Cerebellar cortex (tissue), 1 donor: ENCODE measurements around the gene CGB3.
A peak's percentile ranks its signal among the peaks of the same experiment; 100 is the strongest.
"Not testable (repeated sequence)": the region's sequence is repeated elsewhere in the genome, so short reads cannot be mapped to it uniquely, and the experiment has no call there.

Source experiments
- DNase-seq: peaks from one replicate; pipeline ENCODE4 v3.0.0-alpha.2; 2015; ENCODE audit warnings: low spot score

CGB3 gene

DNA sequence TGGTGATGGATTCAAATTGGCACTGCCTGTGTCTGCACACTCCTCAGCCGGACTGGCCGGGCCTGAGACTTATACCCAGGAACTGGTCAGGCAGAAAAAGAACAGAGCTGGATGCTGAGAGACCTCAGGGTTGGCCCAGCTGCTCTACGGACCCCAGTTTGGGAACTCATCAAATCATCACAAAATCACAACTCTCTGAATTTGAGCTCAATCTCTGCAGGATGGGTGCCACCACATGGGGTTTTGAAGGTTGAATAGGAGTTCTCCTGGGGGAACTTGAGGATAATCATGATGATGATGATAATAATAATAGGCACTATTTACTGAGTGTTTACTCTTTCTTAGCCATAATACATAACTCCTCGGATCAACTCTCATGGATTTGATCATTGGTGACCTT is 18.5 kb upstream of the CGB3 start:
- DNase-seq = not testable (repeated sequence)

DNA sequence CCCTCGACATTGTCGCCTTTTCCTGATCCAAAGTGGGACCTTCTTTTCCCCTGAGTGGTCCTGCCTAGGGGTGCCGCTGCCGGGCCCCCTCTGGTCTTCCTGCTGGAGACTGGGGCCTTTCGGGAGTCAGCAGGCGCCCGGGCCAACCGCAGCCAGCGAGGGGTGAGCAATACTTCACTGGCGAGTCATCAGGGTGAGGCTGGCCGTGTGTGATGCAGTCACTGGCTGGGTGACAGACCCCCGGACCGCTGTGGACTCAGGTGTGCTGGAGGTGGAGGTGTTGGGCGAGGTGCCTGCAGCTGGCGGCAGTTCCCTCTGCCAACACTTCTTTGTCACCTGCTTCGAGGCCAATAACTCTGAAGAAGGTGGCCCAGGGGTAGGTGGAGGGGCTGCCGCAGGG is 18.0 kb upstream of the CGB3 start:
- no peak for DNase-seq

DNA sequence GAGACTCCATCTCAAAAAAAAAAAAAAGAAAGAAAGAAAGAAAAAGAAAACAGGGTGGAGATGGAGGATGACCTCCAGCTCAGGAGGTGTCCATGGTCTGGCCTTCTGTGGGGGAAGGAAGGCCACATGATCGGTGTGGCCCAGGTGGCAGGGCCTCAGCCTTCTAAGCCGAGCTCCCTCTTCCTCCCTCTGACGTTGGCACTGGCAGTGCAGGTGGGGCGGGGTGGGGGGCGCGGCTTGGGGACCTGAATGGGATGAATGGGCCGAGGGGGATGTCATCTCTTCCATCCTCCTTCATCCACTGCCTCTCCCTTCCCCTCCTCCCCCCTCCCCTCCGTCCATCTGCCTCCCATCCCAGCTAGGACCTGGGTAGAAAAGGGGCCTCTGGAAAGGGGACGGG is 15.6 kb upstream of the CGB3 start:
- not testable (repeated sequence) for DNase-seq

DNA sequence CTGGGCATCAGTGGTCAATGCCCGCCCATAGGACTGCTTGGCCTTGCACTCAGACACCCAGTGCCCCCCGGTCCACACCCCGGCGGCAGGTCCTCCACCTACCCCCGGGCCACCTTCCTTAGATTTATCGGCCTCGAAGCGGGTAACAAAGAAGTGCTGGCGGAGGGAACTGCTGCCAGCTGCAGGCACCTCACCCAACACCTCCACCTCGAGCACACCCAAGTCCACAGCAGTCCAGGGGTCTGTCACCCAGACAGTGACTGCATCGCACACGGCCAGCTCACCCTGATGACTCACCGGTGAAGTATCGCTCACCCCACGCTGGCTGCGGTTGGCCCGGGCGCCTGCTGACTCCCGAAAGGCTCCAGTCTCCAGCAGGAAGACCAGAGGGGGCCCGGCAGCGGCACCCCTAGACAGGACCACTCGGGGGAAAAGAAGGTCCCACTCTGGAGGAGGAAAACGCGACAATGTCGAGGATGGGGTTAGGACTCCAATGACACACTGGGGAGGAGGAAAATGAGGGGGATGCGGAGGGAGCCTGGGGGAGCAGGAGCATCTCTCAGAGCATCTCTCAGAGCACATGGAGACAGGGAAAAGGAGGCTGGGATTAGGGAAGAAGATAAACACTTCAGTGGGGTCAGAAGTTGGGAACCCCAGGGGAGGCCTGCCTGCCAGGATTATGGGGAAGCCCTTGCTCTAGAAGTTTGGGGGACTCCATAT is 14.6 kb upstream of the CGB3 start:
- DNase-seq = not testable (repeated sequence)

DNA sequence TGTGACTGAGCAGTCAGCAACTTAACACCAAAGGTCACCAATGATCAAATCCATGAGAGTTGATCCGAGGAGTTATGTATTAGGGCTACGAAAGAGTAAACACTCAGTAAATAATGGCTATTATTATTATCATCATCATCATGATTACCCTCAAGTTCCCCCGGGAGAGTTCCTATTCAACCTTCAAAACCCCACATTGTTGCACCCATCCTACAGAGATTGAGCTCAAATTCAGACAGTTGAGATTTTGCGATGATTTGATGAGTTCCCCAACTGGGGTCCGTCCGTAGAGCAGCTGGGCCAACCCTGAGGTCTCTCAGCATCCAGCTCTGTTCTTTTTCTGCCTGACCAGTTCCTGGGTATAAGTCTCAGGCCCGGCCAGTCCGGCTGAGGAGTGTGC is 14.0 kb upstream of the CGB3 start:
- DNase-seq = not testable (repeated sequence)

DNA sequence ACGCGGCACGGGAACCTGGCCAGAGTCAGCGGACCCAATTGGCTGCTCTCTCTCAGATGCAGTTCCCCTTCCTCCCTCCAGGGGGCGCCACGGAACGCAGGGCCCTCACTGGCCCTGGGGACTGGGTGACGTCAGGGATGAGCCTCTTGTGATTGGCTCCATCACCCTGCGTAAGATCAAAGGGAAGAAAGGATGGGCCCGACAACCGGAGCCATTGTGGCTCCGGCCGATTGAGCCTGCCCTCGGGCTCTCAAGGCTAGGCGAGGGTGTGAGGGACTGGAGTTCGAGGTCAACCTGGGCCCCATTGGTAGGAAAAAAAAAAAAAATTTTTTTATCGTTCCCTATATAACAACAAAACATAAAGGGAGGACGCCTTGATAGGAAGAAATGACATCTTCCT is 12.7 kb upstream of the CGB3 start, which contains the start of gene CGB1:
CGB1 (minus strand) TSS at position 81 of the 400 bp plus-strand sequence. CDS start 184 bp downstream, outside the sequence.
- DNase-seq = not testable (repeated sequence)

DNA sequence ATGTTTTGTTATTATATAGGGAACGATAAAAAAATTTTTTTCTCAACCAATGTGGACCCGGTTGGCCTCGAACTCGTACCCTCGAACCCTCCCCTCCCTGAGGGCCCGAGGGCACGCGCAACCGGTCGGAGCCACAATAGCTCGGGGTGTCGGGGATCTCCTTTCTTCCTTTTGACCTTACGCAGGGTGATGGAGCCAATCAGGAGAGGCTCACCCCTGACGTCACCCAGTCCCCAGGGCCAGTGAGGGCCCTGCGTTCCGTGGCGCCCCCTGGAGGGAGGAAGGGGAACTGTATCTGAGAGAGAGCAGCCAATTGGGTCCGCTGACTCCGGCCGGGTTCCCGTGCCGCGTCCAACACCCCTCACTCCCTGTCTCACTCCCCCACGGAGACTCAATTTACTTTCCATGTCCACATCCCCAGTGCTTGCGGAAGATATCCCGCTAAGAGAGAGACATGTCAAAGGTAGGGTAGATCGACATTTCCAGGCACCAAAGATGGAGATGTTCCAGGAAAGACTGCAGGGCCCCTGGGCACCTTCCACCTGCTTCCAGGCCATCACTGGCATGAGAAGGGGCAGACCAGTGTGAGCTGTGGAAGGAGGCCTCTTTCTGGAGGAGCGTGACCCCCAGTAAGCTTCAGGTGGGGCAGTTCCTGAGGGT is 7.6 kb upstream of the CGB3 start, which contains the start of gene CGB2:
CGB2 (plus strand) TSS at position 249 of the 660 bp plus-strand sequence; CDS start at position 455, 206 bp downstream.
- not testable (repeated sequence) for DNase-seq

DNA sequence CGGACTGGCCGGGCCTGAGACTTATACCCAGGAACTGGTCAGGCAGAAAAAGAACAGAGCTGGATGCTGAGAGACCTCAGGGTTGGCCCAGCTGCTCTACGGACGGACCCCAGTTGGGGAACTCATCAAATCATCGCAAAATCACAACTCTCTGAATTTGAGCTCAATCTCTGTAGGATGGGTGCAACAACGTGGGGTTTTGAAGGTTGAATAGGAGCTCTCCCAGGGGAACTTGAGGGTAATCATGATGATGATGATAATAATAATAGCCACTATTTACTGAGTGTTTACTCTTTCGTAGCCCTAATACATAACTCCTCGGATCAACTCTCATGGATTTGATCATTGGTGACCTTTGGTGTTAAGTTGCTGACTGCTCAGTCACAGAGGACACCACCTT is 6.2 kb upstream of the CGB3 start:
- not testable (repeated sequence) for DNase-seq

DNA sequence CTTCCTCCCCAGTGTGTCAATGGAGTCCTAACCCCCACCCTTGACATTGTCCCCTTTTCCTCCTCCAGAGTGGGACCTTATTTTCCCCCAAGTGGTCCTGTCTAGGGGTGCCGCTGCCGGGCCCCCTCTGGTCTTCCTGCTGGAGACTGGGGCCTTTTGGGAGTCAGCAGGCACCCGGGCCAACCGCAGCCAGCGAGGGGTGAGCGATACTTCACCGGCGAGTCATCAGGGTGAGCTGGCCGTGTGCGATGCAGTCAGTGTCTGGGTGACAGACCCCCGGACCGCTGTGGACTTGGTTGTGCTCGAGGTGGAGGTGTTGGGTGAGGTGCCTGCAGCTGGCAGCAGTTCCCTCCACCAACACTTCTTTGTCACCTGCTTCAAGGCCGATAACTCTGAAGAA is 5.6 kb upstream of the CGB3 start:
- DNase-seq = not testable (repeated sequence)

DNA sequence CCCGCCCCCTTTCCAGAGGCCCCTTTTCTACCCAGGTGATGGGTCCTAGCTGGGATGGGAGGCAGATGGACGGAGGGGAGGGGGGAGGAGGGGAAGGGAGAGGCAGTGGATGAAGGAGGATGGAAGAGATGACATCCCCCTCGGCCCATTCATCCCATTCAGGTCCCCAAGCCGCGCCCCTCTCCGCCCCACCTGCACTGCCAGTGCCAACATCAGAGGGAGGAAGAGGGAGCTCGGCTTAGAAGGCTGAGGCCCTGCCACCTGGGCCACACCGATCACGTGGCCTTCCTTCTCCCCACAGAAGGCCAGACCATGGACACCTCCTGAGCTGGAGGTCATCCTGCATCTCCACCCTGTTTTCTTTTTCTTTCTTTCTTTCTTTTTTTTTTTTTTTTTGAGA is 4.6 kb upstream of the CGB3 start:
- DNase-seq = not testable (repeated sequence)

DNA sequence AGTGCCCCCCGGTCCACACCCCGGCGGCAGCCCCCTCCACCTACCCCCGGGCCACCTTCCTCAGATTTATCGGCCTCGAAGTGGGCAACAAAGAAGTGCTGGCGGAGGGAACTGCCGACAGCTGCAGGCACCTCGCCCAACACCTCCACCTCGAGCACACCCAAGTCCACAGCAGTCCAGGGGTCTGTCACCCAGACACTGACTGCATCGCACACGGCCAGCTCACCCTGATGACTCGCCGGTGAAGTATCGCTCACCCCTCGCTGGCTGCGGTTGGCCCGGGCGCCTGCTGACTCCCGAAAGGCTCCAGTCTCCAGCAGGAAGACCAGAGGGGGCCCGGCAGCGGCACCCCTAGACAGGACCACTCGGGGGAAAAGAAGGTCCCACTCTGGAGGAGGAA is 1.5 kb upstream of the CGB3 start:
- not testable (repeated sequence) for DNase-seq

DNA sequence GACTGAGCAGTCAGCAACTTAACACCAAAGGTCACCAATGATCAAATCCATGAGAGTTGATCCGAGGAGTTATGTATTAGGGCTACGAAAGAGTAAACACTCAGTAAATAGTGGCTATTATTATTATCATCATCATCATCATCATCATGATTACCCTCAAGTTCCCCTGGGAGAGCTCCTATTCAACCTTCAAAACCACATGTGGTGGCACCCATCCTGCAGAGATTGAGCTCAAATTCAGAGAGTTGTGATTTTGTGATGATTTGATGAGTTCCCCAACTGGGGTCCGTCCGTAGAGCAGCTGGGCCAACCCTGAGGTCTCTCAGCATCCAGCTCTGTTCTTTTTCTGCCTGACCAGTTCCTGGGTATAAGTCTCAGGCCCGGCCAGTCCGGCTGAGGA is 955 bp upstream of the CGB3 start:
- not testable (repeated sequence) for DNase-seq

DNA sequence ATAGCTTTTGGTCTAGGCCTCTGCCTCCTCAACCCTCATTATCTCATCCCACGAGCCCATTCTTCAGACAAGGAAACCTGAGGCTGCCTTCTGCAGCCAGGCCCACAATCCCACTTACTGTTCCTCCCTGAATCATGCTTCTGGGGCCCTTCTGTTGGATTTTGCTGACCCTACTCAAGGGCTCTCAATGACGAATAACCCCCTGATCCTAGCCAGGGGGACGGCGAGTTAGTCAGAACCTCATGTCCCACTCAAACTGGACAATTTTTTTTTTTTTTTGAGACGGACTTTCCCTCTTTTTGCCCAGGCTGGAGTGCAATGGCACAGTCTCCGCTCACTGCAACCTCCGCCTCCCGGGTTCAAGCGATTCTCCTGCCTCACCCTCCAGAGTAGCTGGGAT is 2.0 kb downstream of the CGB3 start:
- DNase-seq = no peak

DNA sequence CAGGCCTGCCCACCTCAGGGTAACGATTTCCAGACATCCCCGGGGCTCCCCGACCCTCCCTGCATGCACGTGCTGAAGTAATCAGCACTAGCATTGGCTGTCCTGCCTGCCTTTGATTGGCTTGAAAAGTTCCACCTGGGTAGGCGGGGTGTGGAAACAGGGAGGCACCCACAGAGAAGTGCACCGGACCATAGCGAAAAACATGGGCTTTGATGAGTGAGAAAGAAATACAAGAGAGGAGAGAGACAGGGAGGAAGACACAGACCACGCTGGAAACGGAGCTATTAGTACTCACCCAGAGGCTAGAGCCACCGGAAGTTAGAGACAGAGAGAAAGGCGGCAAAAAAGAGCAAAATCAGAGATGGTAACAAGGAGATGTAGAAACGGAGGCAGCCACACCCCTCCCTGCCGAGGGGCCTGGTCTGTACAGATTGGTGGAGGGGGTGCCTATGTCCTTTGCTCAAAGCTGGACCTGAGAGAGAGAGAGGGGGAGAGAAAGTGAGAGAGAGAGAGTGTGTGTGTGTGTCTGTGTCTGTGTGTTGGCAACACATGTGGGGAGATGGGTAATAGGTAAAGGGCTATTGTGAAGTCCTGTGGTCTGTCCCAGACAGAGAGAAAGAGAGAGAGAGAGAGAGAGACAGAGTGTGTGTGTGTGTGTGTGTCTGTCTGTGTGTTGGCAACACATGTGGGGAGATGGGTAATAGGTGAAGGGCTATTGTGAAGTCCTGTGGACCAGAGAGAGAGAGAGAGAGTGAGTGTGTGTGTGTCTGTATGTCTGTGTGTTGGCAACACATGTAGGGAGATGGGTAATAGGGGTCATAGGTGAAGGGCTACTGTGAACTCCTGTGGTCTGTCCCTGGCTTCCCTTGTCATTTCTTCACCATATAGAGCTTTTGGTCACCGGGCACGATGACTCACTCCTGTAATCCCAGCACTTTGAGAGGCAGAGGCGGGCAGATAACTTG is 2.9 kb downstream of the CGB3 start:
- DNase-seq = peak; percentile 22

DNA sequence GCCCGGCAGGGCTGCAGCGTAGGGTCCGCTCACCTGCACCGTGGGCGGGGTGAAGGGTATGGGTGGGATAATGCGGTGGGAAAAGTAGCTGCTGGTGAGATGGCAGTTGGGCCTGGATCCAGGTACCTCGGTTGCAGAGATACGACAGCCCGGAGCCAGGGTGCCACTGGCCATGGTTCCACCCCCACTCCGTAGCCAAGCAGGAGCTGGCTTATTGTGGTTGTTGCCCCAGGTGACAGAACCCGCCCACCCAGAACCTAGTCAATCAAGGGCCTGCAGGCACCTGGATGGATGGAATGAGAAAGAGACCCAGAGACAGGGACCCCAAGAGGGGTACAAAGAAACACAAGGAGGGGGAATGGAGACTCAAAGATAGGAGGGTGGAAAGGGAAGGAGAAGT is 3.8 kb downstream of the CGB3 start:
- DNase-seq = no peak

DNA sequence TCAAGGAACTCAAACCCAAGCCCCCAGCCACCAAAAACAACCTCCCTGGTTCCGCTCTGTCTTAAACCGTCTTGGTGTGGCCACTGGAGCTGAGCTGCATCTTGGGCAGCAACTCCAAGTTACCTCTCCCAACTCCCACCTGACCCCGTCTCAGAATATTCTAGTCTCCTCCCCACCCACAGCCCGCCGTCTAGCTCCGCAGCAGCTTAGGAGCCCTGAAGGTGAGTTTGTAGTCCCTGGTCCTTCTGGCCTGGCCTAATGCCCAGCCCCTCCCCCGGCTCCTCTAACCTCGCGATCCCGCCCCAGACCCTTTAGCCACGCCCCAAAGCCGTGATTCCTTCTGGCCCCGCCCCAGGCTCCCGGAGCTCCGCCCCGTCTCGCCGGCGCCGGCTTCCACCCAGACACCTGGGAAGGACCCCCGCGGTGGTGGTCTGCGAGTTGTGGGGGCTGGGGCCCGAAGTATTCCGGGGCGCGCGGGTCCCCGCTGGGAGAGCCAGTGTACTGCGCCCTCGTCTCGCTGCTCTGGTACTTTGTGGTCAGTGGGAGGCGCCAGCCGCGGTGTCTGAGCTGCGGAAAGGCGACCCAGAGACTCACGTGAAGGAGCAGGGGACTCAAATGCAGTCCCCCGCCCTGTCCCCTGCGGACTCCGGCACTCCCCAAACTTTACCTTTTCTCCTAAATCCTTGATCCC is 4.7 kb downstream of the CGB3 start:
- DNase-seq = peak; percentile 28

DNA sequence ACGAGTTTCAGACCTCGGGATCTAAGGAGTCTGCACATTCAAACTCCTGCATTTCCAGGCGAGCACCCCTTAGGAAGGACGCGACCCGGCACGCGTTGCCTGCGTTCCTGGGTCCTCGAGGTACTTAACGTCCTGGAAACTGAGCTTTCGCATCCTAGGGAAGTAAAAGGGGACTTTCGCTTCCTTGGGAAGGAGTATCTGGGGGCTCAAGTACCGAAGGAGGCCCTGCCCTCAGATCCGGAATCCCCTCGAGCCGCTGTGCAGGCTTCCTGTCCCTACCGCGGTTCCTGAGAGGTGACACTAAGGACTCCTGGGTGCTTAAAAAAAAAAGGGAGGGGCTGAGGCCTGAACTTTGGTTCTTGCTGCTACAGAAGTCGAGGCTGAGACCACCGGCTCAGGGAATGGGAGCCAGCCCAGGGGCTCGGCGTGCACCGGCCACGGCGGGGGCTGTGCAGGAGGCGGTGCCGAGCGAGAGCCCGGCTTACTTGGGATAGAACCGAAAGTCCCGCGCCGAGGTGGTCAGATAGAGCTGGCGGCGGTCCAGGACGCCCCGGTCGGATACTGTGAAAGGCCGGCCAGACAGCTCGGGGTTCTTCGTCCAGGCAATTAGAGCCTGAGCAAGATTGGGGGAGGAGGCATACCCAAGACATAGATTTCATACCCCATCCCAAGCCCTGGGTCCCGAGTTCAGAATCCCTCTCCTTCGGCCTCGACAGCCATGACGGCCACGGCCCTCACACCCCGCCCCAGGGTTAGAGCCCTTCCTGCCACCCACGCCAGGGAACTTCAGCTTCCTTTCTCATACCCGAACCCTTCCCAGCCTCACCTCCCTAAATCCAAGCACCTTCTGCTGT is 5.5 kb downstream of the CGB3 start:
- DNase-seq = not testable (repeated sequence)

DNA sequence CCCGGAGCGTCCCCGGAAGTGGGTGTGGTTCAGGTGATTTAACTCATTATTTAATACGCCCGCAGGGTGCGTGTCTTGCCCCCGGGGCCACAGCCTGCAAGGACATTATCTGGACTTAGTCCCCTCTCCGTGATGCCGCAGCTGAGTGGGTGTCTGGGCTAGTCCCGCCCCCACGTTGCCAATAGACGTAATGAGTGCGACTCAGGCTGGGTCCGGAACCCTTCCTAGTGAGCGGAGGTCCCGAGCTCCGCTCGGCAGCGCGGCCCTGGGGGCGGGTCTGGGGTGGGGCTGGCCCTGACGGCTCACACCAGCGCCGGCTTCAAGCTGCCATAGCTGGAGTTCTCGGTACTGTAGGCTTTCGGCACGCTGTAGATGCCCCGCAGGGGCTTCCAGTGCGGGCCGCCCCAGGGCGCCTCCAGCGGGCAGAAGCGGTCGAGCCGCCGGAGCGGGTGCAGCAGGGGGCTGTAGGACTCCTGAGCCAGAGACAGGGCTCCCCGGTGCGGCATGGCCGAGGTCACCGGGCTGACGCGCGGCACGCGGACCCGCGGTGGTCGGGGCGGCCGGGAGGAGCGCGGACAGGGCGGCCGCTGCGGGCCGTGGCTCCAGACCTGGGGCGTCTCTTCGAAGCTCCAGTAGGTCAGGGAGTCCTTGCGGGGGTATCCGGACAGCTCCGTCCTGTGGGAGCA is 6.3 kb downstream of the CGB3 start:
- peak; percentile 43 for DNase-seq

DNA sequence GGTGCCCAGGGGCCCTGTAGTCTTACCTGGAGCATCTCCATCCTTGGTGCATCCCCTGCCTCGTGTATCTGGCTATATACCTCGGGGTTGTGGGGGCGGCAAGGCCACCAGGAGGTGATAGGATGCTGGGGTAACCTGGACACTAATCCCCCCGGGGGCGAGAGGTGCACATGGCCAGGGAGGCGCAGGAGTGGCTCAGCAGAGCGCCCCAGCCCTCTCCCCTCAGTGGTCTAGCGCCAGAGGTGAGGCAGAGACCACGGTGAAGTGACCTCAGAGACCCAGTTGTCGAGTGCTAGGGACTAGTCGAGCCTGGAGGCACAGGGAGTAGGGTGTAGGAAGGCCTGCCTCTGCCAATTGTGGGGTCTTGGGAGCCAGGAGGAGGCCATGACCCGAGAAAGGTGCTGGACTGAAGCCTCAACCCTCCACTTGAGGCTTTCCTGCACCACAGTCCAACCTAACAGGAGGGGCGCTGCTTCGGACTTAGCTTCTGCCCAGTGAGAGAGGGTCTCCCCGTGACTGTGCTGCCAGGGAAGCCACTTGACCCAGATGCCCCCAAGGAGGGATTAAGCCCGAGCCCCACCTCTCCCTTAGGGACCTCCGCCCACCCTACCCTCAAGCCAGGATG is 7.0 kb downstream of the CGB3 start, which contains the start of gene LHB:
LHB (minus strand) TSS at position 51 of the 625 bp plus-strand sequence; CDS start at position 41, 10 bp downstream.
- DNase-seq = no peak
